ENCODE measurements around the gene HSPB1. TPM values are rescaled to one million over a fixed set of nuclear protein-coding genes. Genes with fewer than 3 reads are reported as not detected.
A peak's percentile ranks its signal among the peaks of the same experiment; 100 is the strongest.
"Not testable (repeated sequence)": the region's sequence is repeated elsewhere in the genome, so short reads cannot be mapped to it uniquely, and the experiment has no call there.

HSPB1 gene
- 50.1 TPM for total RNA-seq

DNA sequence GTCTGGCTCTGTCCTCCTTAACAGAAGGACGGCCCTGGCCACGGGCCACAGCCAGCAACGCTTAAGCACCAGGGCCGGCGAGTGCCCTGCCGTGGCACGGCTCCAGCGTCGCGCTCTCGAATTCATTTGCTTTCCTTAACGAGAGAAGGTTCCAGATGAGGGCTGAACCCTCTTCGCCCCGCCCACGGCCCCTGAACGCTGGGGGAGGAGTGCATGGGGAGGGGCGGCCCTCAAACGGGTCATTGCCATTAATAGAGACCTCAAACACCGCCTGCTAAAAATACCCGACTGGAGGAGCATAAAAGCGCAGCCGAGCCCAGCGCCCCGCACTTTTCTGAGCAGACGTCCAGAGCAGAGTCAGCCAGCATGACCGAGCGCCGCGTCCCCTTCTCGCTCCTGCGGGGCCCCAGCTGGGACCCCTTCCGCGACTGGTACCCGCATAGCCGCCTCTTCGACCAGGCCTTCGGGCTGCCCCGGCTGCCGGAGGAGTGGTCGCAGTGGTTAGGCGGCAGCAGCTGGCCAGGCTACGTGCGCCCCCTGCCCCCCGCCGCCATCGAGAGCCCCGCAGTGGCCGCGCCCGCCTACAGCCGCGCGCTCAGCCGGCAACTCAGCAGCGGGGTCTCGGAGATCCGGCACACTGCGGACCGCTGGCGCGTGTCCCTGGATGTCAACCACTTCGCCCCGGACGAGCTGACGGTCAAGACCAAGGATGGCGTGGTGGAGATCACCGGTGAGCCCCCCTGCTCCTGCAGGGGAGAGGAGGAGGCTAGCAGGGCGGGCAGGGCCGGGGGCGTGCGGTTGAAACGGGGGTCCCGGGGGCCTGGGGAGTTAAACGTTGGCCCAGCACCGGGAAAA, at the start of gene HSPB1:
TSS of gene HSPB1 (plus strand) at position 327 of the 855 bp plus-strand sequence. CDS start at position 367, 40 bp downstream.
- peak in 2 of 3 donors; percentile 84 to 93 for DNase-seq (ENCODE audit: low read depth in 2 of 3, low spot score in 2 of 3)

DNA sequence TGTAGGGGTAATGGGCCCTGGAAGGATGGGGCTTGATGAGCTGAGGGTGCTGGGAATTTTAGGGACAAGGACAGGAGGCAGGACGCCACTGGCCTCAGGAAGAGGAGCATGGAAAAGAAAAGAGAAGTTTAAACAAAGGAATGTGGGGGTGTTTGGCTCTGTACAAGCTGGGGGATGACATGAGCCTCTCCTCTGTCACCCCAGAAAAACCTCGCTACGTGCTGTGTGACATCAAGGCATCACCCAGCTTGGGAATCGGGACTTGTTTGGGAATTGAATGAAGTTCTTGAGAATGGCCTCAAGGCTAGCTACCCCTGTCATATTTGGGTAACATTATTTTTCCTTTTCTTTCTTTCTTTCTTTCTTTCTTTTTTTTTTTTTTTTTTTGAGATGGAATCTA, 47.7 kb upstream of the HSPB1 start:
- DNase-seq (ENCODE audit: low read depth in 2 of 3, low spot score in 2 of 3) = no peak

DNA sequence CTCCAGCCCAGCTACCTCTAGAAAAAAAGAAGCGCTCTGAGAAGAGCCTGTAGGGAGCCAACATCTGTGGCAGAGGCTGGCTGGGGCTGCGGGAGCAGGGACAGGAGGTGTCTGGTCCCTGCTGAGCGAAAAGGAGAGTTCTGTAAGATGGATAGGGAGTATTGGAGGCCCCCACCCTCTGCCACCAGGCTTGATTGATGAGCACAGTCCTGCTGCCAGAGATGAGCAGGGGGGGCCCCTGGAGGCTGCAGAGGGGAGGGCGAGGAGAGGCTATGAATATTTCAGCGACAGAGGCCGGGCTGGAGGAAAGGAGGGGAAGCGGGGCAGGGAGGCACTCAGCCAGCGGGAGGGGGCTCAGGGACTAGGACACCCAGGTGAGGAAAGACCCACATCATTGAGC, 44.5 kb upstream of the HSPB1 start:
- DNase-seq (ENCODE audit: low read depth in 2 of 3, low spot score in 2 of 3) = no peak

DNA sequence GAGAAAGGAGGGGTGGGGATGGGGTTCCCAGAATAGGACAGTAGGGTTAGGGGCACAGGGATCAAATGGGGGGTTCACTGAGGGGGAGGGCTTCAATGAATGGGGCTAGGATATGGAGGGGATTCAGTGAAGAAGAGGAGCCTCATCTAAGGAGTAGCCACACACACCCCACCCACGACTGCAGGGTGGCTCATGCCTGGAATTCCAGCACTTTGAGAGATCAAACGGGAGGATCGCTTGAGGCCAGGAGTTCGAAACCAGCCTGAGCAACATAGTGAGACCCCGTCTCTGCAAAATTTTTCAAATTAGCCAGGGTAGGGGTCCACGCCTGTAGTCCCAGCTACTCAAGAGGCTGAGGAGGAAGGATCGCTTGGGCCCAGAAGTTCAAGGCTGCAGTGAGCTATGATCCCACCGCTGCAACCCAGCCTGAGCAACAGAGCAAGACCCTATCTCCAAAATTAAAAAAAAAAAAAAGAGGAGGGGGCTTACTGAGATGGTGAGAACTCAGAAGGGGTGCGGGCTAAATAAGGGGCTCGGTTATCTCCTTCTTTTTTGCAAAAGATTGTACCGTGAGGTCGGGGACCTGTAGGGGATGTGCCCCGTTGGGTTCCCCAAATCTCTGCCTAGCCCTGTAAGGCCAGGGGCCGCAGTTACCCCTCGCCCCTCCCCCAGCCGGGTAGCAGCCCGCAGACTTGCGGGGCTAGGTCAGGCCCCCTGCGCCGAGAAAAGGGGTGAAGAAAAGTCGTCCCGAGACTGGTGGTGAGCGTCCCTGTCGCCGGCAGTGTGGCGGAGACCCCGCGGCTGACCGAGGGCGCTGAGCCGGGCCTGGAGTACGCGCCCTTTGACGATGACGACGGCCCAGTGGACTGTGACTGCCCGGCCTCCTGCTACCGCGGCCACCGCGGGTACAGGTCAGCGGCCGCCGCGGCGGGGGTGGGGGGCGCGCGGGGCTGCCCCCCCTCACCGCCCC, 43.1 kb upstream of the HSPB1 start:
- no peak for DNase-seq (ENCODE audit: low read depth in 2 of 3, low spot score in 2 of 3)

DNA sequence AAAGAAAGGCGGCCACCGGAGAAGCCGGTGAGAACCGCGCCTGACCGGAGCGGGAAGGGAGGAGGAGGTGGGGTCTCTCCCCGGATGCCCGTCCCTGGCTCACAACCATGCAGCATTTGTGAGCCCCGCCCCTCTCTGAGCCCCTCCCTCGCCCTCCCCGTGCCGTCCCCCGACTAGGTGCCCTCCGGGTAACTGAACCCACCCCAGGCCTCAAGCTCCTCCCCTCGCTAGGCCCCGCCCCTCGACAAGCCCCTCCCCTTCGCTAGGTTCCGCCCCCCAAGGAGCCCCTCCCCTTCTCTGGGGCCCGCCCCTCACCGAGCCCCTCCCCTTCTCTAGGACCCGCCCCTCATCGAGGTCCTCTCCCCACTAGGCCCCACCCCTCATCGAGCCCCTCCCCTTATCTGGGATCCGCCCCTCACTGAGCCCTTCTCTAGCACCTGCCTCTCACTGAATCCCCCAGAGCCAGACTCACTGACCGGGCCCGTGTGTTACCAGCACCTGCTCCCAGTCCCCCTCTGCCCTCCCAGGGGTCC, 42.2 kb upstream of the HSPB1 start:
- peak; percentile 28 to 61 (median 56) for DNase-seq (ENCODE audit: low read depth in 2 of 3, low spot score in 2 of 3)

DNA sequence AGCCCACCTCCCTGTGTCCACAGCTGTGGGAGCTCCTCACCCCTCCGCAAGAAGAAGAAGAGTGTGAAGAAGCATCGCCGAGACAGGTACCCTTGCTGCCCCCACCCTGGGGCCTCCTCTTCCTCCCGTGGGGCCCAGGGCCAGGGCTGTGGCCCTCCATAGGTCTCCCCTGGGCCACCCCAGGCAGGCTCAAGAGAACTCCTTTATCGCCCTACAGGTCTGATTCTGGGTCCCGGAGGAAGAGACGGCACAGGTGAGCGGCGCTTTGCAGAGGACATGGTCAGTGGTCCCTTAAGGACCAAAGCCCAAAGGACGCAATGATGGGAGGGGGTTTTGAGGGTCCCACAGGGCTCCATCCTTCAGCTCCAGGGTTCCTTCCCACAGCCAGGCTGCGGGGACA, 41.1 kb upstream of the HSPB1 start:
- no peak for DNase-seq (ENCODE audit: low read depth in 2 of 3, low spot score in 2 of 3)

DNA sequence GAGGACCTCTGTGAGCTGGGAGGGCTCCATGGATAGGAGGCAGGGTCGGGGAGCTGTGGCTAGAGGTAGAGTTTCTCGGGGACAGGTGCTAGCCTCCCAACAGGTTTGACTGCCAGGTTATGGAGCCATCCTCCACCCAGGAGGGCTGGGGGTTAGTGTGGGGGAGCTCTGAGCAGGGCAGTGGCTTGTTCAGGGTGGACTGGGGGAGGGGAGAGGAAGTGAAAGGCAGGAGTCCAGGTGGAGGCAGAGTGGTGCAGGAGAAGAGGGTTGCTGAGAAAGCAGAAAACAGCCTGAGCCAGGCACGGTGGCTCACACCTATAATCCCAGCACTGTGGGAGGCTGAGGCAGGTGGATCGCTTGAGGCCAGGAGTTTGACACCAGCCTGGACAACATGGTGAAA, 40.5 kb upstream of the HSPB1 start:
- no peak for DNase-seq (ENCODE audit: low read depth in 2 of 3, low spot score in 2 of 3)

DNA sequence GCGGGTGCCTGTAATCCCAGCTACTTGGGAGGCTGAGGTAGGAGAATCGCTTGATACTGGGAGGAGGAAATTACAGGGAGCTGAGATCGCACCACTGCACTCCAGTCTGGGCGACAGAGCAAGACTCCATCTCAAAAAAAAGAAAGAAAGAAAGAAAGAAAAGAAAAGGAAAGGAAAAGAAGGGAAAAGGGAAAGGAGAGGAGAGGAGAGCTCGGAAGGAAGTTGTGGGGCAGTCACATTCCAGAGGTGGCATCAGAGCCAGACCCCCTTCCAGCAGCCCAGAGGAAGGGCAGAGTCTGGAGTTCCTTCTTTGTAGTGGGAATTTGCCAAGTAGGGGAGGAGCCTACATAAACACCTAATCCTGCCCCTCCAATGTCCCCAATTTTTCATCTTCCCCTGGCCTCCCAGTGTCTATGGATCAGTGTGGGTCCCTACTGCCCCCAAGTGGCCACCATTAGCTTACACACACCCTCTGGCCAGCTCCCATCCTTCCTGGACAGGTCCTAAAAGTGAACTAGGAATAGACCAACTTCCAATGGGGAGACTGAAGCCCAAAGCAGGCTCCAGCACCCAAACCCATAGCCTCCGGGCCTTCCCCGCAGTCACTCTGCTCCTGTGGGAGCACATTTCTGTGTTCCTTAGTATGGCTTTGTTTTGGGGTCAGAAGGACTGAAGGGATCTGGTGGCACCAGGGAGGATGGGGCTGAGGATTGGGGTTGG, 39.6 kb upstream of the HSPB1 start:
- peak in 2 of 3 donors; percentile 56 to 66 for DNase-seq (ENCODE audit: low read depth in 2 of 3, low spot score in 2 of 3)

DNA sequence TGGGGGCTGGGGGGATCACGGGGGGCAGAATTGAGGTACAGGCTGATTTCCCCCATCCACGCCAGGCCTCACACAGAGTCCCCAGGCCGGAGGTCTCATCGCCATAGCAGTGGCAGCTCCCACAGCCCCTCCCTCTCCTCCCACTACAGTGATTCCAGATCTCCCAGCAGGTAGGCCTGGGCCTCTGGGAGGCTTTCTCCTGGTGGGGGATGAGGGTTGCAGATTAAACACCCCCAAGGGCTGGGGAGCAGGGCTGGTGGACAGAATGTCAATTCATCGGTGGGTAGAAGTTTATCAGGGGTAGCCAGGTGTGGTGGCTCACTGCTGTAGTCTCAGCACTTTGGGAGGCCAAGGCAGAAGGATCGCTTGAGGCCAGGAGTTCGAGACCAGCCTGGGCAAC, 37.2 kb upstream of the HSPB1 start:
- no peak for DNase-seq (ENCODE audit: low read depth in 2 of 3, low spot score in 2 of 3)

DNA sequence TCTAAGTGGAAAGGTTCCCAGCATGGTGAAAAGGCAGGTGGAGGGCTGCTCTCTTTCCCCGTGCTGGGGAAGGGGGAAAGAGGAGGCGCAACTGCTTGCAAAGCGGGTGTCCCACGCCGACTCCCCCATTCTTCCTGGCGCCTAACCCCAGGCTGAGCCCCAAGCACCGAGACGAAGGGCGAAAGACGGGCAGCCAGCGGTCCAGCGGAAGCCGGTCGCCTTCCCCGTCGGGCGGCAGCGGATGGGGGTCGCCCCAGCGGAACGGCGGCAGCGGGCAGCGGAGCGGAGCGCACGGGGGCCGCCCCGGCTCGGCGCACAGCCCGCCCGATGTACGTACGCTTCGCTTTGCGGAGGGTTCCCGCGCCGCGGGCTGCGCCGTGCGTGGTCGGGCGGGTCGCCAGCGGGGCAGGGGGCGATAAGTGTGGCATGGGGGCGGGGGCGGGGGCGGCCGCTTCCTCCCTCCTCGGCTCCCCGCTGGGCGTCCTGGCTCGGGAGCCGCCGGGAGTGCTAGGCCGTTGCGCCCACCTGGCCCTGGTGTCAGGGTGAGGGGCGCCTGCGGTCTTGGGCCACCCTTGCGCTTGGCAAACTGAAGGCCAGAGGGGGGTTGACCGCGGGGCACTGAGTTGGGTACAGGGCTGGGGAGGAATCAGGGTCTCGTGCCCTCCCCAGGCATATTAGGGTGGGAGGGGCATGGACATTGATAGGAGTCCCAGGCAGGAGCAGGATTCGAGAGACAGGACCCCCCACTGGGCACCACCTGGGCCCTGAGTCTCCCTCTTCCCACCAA, 35.2 kb upstream of the HSPB1 start:
- DNase-seq (ENCODE audit: low read depth in 2 of 3, low spot score in 2 of 3) = no peak

DNA sequence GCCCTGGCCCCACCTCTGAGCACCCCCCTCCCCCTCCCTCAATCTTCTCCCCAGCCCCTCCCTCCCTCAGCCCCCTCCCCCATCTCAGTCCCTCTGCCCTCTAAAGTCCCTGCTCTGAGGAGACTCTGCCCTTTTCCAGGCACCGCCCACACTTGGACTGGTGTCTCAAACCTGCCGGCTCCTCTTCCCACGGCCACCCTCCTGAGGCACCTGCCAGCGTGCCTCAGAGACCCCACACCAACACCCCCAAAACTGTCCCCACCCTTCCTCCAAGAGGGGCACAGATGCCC, 34.6 kb upstream of the HSPB1 start:
- no peak for DNase-seq (ENCODE audit: low read depth in 2 of 3, low spot score in 2 of 3)

DNA sequence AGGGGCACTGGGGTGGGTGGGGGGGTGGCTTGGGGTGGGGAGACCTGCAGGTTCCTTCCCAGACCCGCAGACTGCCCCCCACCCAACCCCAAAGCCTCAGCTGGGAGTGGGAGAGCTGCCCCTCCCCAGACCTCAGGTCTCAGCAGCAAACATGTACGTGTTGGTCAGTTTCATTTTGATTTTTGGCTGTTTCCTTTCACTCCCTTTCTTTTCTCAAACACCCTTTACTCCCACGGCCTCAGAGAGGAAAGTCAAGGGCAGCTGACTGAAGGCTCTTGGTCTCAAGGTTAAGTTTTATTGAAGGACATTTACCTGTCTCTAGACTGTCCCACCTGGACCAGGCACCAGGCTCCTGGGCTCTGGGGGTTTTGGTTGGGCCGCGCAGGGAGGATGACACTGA, 34.1 kb upstream of the HSPB1 start:
- DNase-seq (ENCODE audit: low read depth in 2 of 3, low spot score in 2 of 3) = no peak

DNA sequence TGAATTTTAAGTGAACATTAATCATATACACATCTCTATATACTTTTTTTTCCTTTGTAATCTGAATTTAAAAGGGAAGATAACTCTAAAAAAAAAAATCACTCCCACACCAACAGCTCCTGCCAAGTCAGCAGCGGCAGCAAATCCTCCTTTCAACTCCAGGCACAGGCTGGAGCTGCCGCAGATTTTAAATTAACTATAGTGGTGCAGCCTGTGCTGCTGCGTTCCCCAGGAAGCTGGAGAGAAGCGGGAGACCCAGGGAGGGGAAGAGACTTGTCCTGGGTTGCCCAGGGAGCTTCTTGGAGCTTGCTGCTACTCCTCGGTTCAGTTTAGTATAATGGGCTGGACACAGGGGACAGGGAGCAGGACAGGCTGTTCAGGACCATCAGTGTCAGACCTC, 32.6 kb upstream of the HSPB1 start:
- DNase-seq (ENCODE audit: low read depth in 2 of 3, low spot score in 2 of 3) = no peak

DNA sequence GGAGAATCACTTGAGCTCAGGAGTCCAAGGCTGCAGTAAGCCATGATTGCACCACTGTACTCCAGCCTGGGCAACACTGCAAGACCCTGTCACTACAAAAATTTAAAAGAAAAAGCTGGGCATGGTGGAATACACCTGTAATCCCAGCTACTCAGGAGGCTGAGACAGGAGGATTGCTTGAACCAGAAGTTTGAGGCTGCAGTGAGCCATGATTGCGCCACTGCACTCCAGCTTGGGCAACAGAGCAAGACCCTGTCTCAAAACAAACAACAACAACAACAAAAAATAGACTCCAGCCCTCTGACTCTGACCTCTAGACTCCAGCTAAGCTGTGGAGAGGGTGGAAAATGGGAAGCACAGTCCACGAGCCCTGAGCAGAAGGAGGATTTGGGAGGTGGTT, 31.1 kb upstream of the HSPB1 start:
- DNase-seq (ENCODE audit: low read depth in 2 of 3, low spot score in 2 of 3) = not testable (repeated sequence)

DNA sequence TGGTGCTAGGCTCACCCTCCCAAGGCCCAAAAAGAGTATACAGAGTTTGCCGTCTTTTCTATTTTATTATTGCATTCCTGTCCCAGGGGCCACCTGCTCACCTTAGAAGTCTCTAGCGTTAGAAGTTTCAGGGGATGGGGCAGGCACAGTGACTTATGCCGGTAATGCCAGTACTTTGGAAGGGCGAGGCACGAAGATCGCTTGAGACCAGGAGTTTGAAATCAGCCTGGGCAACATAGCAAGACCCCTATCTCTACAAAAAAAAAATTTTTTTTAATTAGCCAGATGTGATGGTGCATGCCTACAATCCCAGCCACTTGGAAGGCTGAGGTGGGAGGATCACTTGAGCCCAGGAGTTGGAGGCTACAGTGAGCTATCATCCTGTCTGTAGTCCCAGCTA, 30.3 kb upstream of the HSPB1 start:
- DNase-seq (ENCODE audit: low read depth in 2 of 3, low spot score in 2 of 3) = no peak

DNA sequence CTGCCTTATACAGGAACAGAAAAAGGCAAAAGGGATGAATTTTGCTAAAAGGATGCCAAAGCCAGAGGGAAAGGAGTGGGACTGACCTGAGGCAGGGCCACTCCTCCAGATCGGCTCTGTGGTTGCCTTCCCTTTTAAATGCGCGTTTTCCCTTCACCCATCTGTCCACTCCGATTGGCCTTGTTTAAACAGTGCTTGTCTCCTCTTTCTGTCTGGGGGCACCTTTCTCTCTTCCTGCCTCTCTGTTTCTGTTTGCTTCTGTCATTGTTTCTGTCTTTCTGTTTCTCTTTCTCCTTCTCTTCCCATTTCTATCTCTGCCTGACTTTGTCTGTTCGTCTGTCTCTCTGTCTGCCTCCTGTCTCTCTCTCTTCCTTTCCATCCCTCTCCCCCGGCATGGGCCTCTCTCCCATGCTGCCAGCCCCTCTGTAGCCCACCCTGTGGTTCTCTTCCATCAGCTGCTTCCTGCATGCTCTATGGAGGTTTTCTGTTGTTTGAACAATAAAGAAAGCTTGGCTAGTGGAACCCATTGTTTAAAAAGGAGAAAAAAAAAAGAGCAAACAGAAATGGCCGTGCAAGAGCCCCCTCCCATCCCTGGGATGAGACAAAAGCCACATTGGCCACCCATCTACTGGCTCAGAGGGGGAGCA, 29.5 kb upstream of the HSPB1 start:
- no peak for DNase-seq (ENCODE audit: low read depth in 2 of 3, low spot score in 2 of 3)

DNA sequence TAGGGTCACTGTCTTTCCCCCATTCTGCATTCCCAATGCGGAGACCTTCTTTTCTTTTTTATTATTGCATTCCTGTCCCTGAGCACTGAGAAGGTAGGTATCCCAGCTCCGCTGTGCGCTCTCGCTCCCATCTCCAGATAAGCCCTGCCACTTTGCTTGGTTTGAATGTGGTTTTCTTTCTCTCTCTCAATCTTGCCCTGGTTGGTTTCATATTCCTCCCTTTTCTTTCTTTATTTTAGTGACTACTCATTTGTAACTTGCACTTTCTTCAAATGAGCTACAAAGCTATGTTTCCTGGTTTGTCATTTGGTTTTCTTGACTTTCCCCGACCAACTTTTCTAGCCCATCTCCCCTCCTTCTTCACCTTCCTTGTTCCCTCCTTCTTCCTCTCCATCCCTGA, 29.0 kb upstream of the HSPB1 start:
- DNase-seq (ENCODE audit: low read depth in 2 of 3, low spot score in 2 of 3) = no peak

DNA sequence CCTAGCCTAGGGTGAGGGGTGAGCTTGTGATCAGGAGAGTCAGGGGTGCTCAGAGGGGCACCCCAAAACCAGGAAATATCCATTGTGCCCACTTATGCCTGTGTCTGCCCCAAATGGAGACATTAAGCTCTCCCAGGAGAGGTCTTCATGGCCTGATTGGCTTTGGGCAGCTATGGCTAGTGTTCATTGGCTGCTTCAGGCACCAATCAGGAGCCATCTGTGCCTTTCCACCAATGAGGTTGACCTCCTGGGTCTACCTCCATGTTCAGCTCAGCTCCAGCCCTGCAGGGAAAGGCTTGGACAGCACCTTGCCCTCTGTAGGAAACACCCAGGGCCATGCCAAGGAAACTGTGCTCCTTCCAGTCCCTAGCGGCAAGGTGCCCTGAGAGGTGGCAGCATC, 23.9 kb upstream of the HSPB1 start:
- DNase-seq (ENCODE audit: low read depth in 2 of 3, low spot score in 2 of 3) = no peak

DNA sequence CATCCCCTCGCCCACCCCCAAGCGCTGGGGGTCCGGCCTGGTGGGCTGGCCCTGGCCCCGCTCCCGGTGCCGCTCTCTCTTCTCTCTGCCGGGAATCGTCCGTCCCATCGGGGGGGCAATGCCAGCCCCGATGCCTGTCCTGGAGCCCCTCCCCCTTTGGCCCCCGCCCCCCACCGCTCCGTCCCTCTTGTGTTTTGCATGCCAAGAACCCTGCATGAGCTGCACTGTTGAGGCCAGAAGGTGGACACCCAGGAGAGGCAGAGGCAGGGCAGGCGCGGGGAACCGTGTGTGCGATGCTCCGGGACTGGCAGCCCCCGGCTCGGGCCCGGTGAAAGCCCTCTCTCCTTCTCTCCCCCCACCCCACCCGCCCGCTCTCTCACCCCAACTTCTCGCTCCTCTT, 22.1 kb upstream of the HSPB1 start:
- DNase-seq (ENCODE audit: low read depth in 2 of 3, low spot score in 2 of 3) = no peak

Measured in hematopoietic multipotent progenitor cell (in vitro differentiated cells).